Neural progenitor cell (in vitro differentiated cells): Measurements from ENCODE around the gene ASB4. TPM values are rescaled to one million over a fixed set of nuclear protein-coding genes. Genes with fewer than 3 reads are reported as not detected.

Source experiments
- DNase-seq: peaks from one replicate; pipeline ENCODE4 v3.0.0-alpha.2; 2016; ENCODE audit warnings: low spot score
- H2AFZ ChIP-seq: fragments of 200-600 bp; sonication (generic); replicated peaks from 2 replicates; pipeline ENCODE4 v1.6.1; 2016; ENCODE audit warnings: antibody characterized with exemption
- H3F3A ChIP-seq: fragments of 200-600 bp; sonication (generic); 2 replicates; pipeline ENCODE4 v1.6.1; 2016; ENCODE audit warnings: antibody characterized with exemption, low read depth
- H3K27ac ChIP-seq: fragments of 200-600 bp; sonication (generic); 2 replicates; pipeline ENCODE4 v1.5.1; 2016; ENCODE audit warnings: mild to moderate bottlenecking
- H3K27me3 ChIP-seq: fragments of 200-600 bp; sonication (generic); 2 replicates; pipeline ENCODE4 v1.6.1; 2016; ENCODE audit warnings: mild to moderate bottlenecking, moderate library complexity
- H3K36me3 ChIP-seq: fragments of 200-600 bp; sonication (generic); 2 replicates; pipeline ENCODE4 v1.5.1; 2016
- H3K4me1 ChIP-seq: fragments of 200-600 bp; sonication (generic); 2 replicates; pipeline ENCODE4 v1.6.1; 2016; ENCODE audit warnings: mixed run types
- H3K4me2 ChIP-seq: fragments of 200-600 bp; sonication (generic); 2 replicates; pipeline ENCODE4 v1.6.1; 2016
- H3K4me3 ChIP-seq: fragments of 200-600 bp; sonication (generic); 2 replicates; pipeline ENCODE4 v1.5.1; 2016
- H3K79me2 ChIP-seq: fragments of 200-600 bp; sonication (generic); 2 replicates; pipeline ENCODE4 v1.6.1; 2016; ENCODE audit warnings: low read depth
- H3K9ac ChIP-seq: fragments of 200-600 bp; sonication (generic); 2 replicates; pipeline ENCODE4 v1.6.1; 2016
- H3K9me3 ChIP-seq: fragments of 200-600 bp; sonication (generic); 2 replicates; pipeline ENCODE4 v1.5.1; 2016; ENCODE audit warnings: low read depth
- H4K20me1 ChIP-seq: fragments of 200-600 bp; sonication (generic); 2 replicates; pipeline ENCODE4 v1.6.1; 2016; ENCODE audit warnings: low read depth
- H3K27ac Mint-ChIP-seq: 3 replicates; pipeline ENCODE4 v1.8.0; 2021; ENCODE audit warnings: mixed read lengths
- H3K27me3 Mint-ChIP-seq: 2 replicates; pipeline ENCODE4 v1.8.0; 2022; ENCODE audit warnings: low read depth, mild to moderate bottlenecking, inconsistent platforms, moderate library complexity, mixed read lengths; ENCODE audit not compliant: insufficient read depth
- H3K36me3 Mint-ChIP-seq: 3 replicates; pipeline ENCODE4 v1.8.0; 2021; ENCODE audit warnings: mixed read lengths
- H3K4me1 Mint-ChIP-seq: 3 replicates; pipeline ENCODE4 v1.8.0; 2021; ENCODE audit warnings: mixed read lengths
- H3K4me3 Mint-ChIP-seq: 3 replicates; pipeline ENCODE4 v1.8.0; 2021; ENCODE audit warnings: mild to moderate bottlenecking, moderate library complexity, mixed read lengths
- H3K9me3 Mint-ChIP-seq: 3 replicates; pipeline ENCODE4 v1.8.0; 2020; ENCODE audit warnings: mixed read lengths
- CTCF ChIP-seq: fragments of 200-600 bp; sonication (generic); IDR thresholded peaks from 2 replicates; pipeline ENCODE4 v1.5.1; 2017; ENCODE audit warnings: antibody characterized with exemption, mild to moderate bottlenecking
- EZH2 ChIP-seq: fragments of 200-600 bp; sonication (generic); IDR thresholded peaks from 2 replicates; pipeline ENCODE4 v1.6.1; 2017; ENCODE audit warnings: antibody characterized with exemption, mild to moderate bottlenecking, moderate library complexity
- EZH2phosphoT487 ChIP-seq: fragments of 200-600 bp; sonication (generic); IDR thresholded peaks from 2 replicates; pipeline ENCODE4 v1.6.1; 2017; ENCODE audit warnings: antibody characterized with exemption
- total RNA-seq: library from RNA; depleted of rRNA; stranded (reverse); fragments of >200 nt; gene quantifications from 2 replicates; pipeline ENCODE4 v1.2.3, GENCODE V29; 2015; ENCODE audit warnings: low replicate concordance

The ASB4 gene
- total RNA-seq, 1 donor from 2014 or later: not detected

DNA sequence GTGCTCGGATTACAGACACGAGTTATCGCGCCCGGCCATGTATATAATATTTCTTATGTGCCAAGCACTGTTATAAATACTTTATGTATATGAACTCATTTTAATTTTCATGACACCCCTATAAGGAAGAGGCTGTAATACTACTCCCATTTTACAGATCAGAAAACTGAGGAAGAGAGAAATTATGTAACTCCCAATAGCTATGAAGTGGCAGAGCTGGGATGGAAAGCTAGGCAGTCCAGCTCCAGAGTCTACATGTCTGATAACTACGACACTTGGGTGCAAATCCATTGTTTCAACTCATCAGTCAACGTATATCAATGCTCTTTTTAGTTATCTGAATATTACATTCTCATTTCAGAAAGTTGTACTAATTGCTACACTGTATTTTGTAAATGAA is 93.6 kb downstream of the ASB4 start:
- Mint-ChIP-seq H3K4me1 (no peaks in the 10 kb centered on the region), H3K27ac (no peak overlapping the region), H3K36me3 (no peaks in the 10 kb centered on the region), H3K4me3 (no peak overlapping the region), H3K27me3 (no peaks in the 10 kb centered on the region), H3K9me3 (peaks cover 4% of the 10 kb centered on the region)
- Histone ChIP-seq H3K79me2 (no peaks in the 10 kb centered on the region), H3K27me3 (no peaks in the 10 kb centered on the region), H3K9ac (no peak overlapping the region), H3K4me1 (no peaks in the 10 kb centered on the region), H3K36me3 (no peaks in the 10 kb centered on the region), H4K20me1 (no peaks in the 10 kb centered on the region), H3F3A (no peaks in the 10 kb centered on the region), H2AFZ (no peak overlapping the region), H3K4me2 (no peak overlapping the region), H3K27ac (no peak overlapping the region), H3K4me3 (no peak overlapping the region), H3K9me3 (no peaks in the 10 kb centered on the region)
- DNase-seq: no peak
- no peak for TF ChIP-seq EZH2
- TF ChIP-seq CTCF: no peak
- no peak for TF ChIP-seq EZH2phosphoT487

DNA sequence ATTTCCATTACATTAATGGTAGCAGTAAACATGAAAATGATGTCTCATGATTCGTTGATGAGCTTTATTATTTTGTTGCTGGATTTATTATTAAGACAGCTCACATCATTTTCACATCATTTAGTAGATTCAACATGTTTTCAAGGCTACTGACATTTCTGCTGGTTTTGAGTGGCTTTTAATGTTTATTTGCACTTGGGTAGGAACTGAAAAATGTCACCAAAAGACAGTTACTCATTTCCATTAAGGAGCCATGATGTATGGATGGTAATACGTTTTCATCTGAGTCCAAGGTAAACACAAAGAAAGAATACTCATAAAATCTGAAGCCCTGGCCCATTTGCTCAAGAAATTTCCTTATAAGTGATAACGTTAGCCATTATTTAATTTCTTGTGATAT is 95.7 kb downstream of the ASB4 start:
- Histone ChIP-seq H3K27me3 (no peaks in the 10 kb centered on the region), H3F3A (no peaks in the 10 kb centered on the region), H3K9ac (no peak overlapping the region), H3K27ac (no peak overlapping the region), H4K20me1 (no peaks in the 10 kb centered on the region), H2AFZ (no peak overlapping the region), H3K4me2 (no peak overlapping the region), H3K4me1 (no peaks in the 10 kb centered on the region), H3K36me3 (no peaks in the 10 kb centered on the region), H3K4me3 (no peak overlapping the region), H3K79me2 (no peaks in the 10 kb centered on the region), H3K9me3 (no peaks in the 10 kb centered on the region)
- H3K4me1 Mint-ChIP-seq: no peaks in the 10 kb centered on the region
- no peak overlapping the region for H3K27ac Mint-ChIP-seq
- no peaks in the 10 kb centered on the region for H3K36me3 Mint-ChIP-seq
- no peak for DNase-seq
- H3K9me3 Mint-ChIP-seq: no peaks in the 10 kb centered on the region
- H3K27me3 Mint-ChIP-seq: no peaks in the 10 kb centered on the region
- TF ChIP-seq EZH2 (no peak), CTCF (no peak), EZH2phosphoT487 (no peak)
- H3K4me3 Mint-ChIP-seq: no peak overlapping the region

GRCh38 chr7:95582578-95583293 is 97.0 kb downstream of the ASB4 start:
- H3K4me3 Mint-ChIP-seq: no peak overlapping the region
- Histone ChIP-seq H3K9ac (no peak overlapping the region), H4K20me1 (no peaks in the 10 kb centered on the region), H2AFZ (no peak overlapping the region), H3K27me3 (no peaks in the 10 kb centered on the region), H3K79me2 (no peaks in the 10 kb centered on the region), H3F3A (no peaks in the 10 kb centered on the region), H3K4me1 (no peaks in the 10 kb centered on the region), H3K4me2 (no peak overlapping the region), H3K27ac (no peak overlapping the region), H3K9me3 (no peaks in the 10 kb centered on the region), H3K36me3 (no peaks in the 10 kb centered on the region), H3K4me3 (no peak overlapping the region)
- TF ChIP-seq EZH2 (no peak), CTCF (no peak), EZH2phosphoT487 (no peak)
- H3K27me3 Mint-ChIP-seq: no peaks in the 10 kb centered on the region
- H3K27ac Mint-ChIP-seq: no peak overlapping the region
- H3K9me3 Mint-ChIP-seq: no peaks in the 10 kb centered on the region
- no peaks in the 10 kb centered on the region for H3K36me3 Mint-ChIP-seq
- DNase-seq: no peak
- H3K4me1 Mint-ChIP-seq: no peaks in the 10 kb centered on the region
